Neuronal stem cell (in vitro differentiated cells): ENCODE data around the gene HOXA1.

Experiments
- DNase-seq: peaks from one replicate; pipeline ENCODE4 v3.0.0-alpha.2; 2013; ENCODE audit warnings: low spot score
- H2AFZ ChIP-seq: one replicate; pipeline ENCODE4 v1.6.1; 2013; ENCODE audit warnings: mild to moderate bottlenecking, low read length, inconsistent platforms
- H2AK5ac ChIP-seq: 2 replicates; pipeline ENCODE4 v1.6.1; 2013; ENCODE audit warnings: low read depth, mild to moderate bottlenecking, inconsistent platforms, low read length, moderate library complexity, mixed read lengths
- H2BK120ac ChIP-seq: 2 replicates; pipeline ENCODE4 v1.6.1; 2013; ENCODE audit warnings: low read depth, mild to moderate bottlenecking, inconsistent platforms, low read length, moderate library complexity, mixed read lengths
- H2BK12ac ChIP-seq: one replicate; pipeline ENCODE4 v1.6.1; 2013; ENCODE audit warnings: low read length, inconsistent platforms
- H2BK15ac ChIP-seq: 2 replicates; pipeline ENCODE4 v1.6.1; 2013; ENCODE audit warnings: mild to moderate bottlenecking, low read length, inconsistent platforms, mixed read lengths
- H2BK5ac ChIP-seq: one replicate; pipeline ENCODE4 v1.6.1; 2013; ENCODE audit warnings: inconsistent platforms, mild to moderate bottlenecking, low read length, moderate library complexity
- H3K14ac ChIP-seq: one replicate; pipeline ENCODE4 v1.6.1; 2013; ENCODE audit warnings: low read length, inconsistent platforms
- H3K18ac ChIP-seq: 2 replicates; pipeline ENCODE4 v1.6.1; 2013; ENCODE audit warnings: low read length, inconsistent platforms
- H3K23ac ChIP-seq: 2 replicates; pipeline ENCODE4 v1.6.1; 2013; ENCODE audit warnings: low read depth, mild to moderate bottlenecking, mixed read lengths, low read length, inconsistent platforms; ENCODE audit not compliant: poor library complexity
- H3K27ac ChIP-seq: replicated peaks from 3 replicates; pipeline ENCODE4 v1.5.1; 2013; ENCODE audit warnings: low read length, inconsistent platforms
- H3K27me3 ChIP-seq, 3 experiments: 2 replicates each; pipeline ENCODE4 v1.6.1; 2013; ENCODE audit warnings: low read length in 3 of 3, mild to moderate bottlenecking in 2 of 3, inconsistent platforms in 1 of 3, low read depth in 1 of 3, mixed read lengths in 1 of 3, moderate library complexity in 1 of 3; ENCODE audit not compliant: control insufficient read depth in 3 of 3, insufficient read depth in 3 of 3
- H3K36me3 ChIP-seq, 2 donors: replicated peaks in 1 of 2; 2 replicates each; pipeline ENCODE4 v1.6.1; 2013; ENCODE audit warnings: low read length in 2 of 2; ENCODE audit not compliant: control insufficient read depth in 2 of 2, insufficient read depth in 2 of 2
- H3K4ac ChIP-seq: 2 replicates; pipeline ENCODE4 v1.6.1; 2013; ENCODE audit warnings: inconsistent platforms, mild to moderate bottlenecking, low read length, moderate library complexity
- H3K4me1 ChIP-seq, 2 donors: 1 replicate in 1 of 2; 2 replicates in 1 of 2; pipeline ENCODE4 v1.6.1; 2013; ENCODE audit warnings: low read length in 2 of 2, low read depth in 1 of 2; ENCODE audit not compliant: control insufficient read depth in 2 of 2, insufficient read depth in 1 of 2
- H3K4me2 ChIP-seq: one replicate; pipeline ENCODE4 v1.6.1; 2013; ENCODE audit warnings: mild to moderate bottlenecking, low read length, inconsistent platforms; ENCODE audit not compliant: insufficient read depth, poor library complexity, severe bottlenecking
- H3K4me3 ChIP-seq, 2 donors: 2 replicates each; pipeline ENCODE4 v1.5.1; 2013; ENCODE audit warnings: low read length in 2 of 2, mild to moderate bottlenecking in 2 of 2, inconsistent platforms in 1 of 2, moderate library complexity in 1 of 2
- H3K79me1 ChIP-seq: one replicate; pipeline ENCODE4 v1.6.1; 2013; ENCODE audit warnings: low read depth, mild to moderate bottlenecking, inconsistent platforms, low read length, moderate library complexity
- H3K9ac ChIP-seq: one replicate; pipeline ENCODE4 v1.6.1; 2013; ENCODE audit warnings: mild to moderate bottlenecking, low read depth, low read length, inconsistent platforms; ENCODE audit not compliant: poor library complexity
- H3K9me3 ChIP-seq, 2 donors: replicated peaks in 1 of 2; 2 replicates each; pipeline versions ENCODE3 to v1.6.1; 2013; ENCODE audit warnings: low read length in 2 of 2, mild to moderate bottlenecking in 2 of 2, inconsistent platforms in 1 of 2, low read depth in 1 of 2, mixed read lengths in 1 of 2, moderate library complexity in 1 of 2; ENCODE audit not compliant: control insufficient read depth in 2 of 2, insufficient read depth in 1 of 2
- H4K8ac ChIP-seq: one replicate; pipeline ENCODE4 v1.6.1; 2013; ENCODE audit warnings: low read depth, mild to moderate bottlenecking, inconsistent platforms, low read length, moderate library complexity
- H4K91ac ChIP-seq: one replicate; pipeline ENCODE4 v1.6.1; 2013; ENCODE audit warnings: low read length, low read depth, mild to moderate bottlenecking, inconsistent platforms; ENCODE audit not compliant: poor library complexity
- WGBS, 2 donors: extraction: QIAGEN DNeasy Blood & Tissue Kit; methylation state at CpG; one replicate each; pipeline ENCODE4 v1.1.7; 2013; ENCODE audit warnings: missing lambda C conversion rate in 2 of 2, mixed read lengths in 1 of 2; ENCODE audit not compliant: insufficient read length in 2 of 2, insufficient replicate concordance in 1 of 2; ENCODE audit errors: extremely low coverage in 2 of 2; 5-methylcytosine and 5-hydroxymethylcytosine counted together

HOXA1 gene

DNA sequence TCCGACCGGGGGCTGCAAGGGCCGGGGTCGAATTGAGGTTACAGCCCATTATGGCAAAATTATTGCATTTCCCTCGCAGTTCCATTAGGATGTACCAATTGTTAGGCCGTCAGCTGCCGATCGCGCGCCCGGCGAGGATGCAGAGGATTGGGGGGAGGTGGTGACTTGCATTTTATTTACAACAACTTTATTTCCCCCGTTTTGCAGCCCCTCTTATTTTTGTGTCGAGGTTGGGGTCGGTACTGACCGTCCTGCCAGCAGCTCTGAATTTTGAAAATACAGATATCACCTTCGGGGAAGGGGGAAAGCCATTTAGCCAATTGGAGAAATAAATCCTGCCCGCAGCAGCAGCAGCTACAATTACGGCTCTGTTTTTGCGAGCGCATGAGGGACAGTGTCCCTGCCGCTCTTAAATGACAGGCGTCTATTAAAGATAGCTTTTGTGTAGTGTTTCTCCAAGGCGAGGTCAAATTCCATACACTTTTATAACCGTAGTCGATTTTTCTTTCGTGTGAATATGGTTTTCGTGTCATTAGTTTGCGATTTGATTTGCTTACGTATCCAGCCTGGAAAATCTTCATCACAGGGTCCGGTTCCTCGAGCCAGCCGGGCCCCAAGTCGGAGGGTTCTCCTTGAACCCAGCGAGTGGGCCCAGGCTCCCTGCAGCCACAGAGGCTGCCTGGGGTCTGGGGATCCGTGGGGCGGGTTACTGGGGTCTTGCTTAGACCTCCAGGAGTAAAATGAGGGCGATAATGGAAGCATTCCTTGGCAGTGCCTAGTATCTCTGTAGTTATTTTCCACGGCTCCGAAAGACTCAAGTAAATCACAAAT is 48.4 kb upstream of the HOXA1 start:
- Histone ChIP-seq H2BK12ac (no peak overlapping the region), H3K9ac (no peak overlapping the region), H3K4me2 (no peak overlapping the region), H2BK120ac (no peak overlapping the region), H2AFZ (peak overlapping the region; percentile 29), H3K18ac (no peak overlapping the region), H2AK5ac (no peak overlapping the region), H3K14ac (no peak overlapping the region), H3K79me1 (no peaks in the 10 kb centered on the region), H3K27ac (no peak overlapping the region), H3K23ac (no peak overlapping the region), H3K4ac (no peak overlapping the region), H4K8ac (no peak overlapping the region), H2BK15ac (no peak overlapping the region), H4K91ac (no peak overlapping the region), H2BK5ac (no peak overlapping the region), H3K27me3 (peaks cover 69 to 100% (median 99%) of the 10 kb centered on the region in 3 experiments), H3K4me1 (no peaks in the 10 kb centered on the region), H3K4me3 (no peak overlapping the region), H3K36me3 (no peaks in the 10 kb centered on the region), H3K9me3 (peaks cover 3 to 20% of the 10 kb centered on the region in 2 donors)
- no CpG with 5 or more reads among the region's 40 CpGs for WGBS, 2 donors
- DNase-seq = no peak

DNA sequence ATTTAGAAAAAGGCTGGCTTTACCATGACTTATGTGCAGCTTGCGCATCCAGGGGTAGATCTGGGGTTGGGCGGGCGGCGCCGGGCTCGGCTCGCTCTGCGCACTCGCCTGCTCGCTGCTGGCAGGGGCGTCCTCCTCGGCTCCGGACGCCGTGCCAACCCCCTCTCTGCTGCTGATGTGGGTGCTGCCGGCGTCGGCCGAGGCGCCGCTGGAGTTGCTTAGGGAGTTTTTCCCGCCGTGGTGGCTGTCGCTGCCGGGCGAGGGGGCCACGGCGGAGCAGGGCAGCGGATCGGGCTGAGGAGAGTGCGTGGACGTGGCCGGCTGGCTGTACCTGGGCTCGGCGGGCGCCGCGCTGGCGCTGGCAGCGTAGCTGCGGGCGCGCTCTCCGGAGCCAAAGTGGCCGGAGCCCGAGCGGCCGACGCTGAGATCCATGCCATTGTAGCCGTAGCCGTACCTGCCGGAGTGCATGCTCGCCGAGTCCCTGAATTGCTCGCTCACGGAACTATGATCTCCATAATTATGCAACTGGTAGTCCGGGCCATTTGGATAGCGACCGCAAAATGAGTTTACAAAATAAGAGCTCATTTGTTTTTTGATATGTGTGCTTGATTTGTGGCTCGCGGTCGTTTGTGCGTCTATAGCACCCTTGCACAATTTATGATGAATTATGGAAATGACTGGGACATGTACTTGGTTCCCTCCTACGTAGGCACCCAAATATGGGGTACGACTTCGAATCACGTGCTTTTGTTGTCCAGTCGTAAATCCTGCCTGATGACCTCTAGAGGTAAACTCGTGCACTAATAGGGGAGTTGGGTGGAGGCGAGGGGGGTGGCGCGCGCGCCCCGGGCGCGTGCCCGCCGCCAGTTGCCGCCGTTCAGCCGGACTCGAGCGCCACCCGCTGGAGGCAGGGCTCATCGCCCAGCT is 47.5 kb upstream of the HOXA1 start, which contains the start of gene HOXA5:
Gene HOXA5, minus strand, starts transcription at position 659 of the 927 bp plus-strand sequence. Its CDS starts 74 bp downstream, at position 585.
- DNase-seq = peak; percentile 67
- H3K27me3 ChIP-seq = peaks cover 66 to 100% (median 99%) of the 10 kb centered on the region in 3 experiments

DNA sequence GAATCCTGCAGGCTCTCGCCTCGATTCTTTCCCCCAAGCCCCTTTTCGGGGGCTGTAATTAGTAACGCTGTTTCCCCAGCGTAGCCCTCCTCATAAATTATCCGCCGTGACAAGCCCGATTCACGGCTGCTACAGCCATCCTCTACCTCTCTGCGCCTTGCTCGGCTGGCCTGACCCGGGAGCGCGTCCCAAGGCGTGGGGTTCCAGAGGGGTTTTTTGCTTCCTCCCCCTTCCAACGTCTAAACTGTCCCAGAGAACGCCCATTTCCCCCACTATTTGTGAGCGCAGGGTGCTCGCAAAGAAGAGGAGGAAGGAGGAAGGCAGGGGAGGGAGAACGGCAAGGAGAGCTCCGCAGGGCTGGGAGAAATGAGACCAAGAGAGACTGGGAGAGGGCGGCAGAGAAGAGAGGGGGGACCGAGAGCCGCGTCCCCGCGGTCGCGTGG is 46.8 kb upstream of the HOXA1 start:
- peak overlapping the region; percentile 59 for H3K4me2 ChIP-seq
- peak overlapping the region; percentile 87 for H2AFZ ChIP-seq
- H3K4me1 ChIP-seq = no peaks in the 10 kb centered on the region
- no peak overlapping the region for H3K27ac ChIP-seq
- H2BK15ac ChIP-seq = no peak overlapping the region
- H4K8ac ChIP-seq = no peak overlapping the region
- H3K23ac ChIP-seq = peak overlapping the region; percentile 29
- no peak overlapping the region for H2BK12ac ChIP-seq
- peaks cover 59 to 100% (median 100%) of the 10 kb centered on the region in 3 experiments for H3K27me3 ChIP-seq
- H3K9ac ChIP-seq = no peak overlapping the region
- H3K14ac ChIP-seq = no peak overlapping the region
- H4K91ac ChIP-seq = no peak overlapping the region
- H3K4me3 ChIP-seq = no peak overlapping the region
- H3K36me3 ChIP-seq = no peaks in the 10 kb centered on the region
- no peaks in the 10 kb centered on the region for H3K79me1 ChIP-seq
- H2BK5ac ChIP-seq = no peak overlapping the region
- H2AK5ac ChIP-seq = no peak overlapping the region
- peaks cover 3 to 14% of the 10 kb centered on the region in 2 donors for H3K9me3 ChIP-seq
- H3K18ac ChIP-seq = no peak overlapping the region
- H3K4ac ChIP-seq = no peak overlapping the region
- no peak for DNase-seq
- WGBS, 2 donors = no CpG with 5 or more reads among the region's 29 CpGs
- H2BK120ac ChIP-seq = no peak overlapping the region

More for the DNA sequence above, 47.5 kb upstream of the HOXA1 start, which contains the start of gene HOXA5:
- Histone ChIP-seq H2AK5ac (no peak within 1 kb of the TSS), H2BK15ac (no peak within 1 kb of the TSS), H3K4me1 (no peaks in the 10 kb centered on the region), H3K79me1 (no peaks in the 10 kb centered on the region), H2BK5ac (no peak within 1 kb of the TSS), H3K27ac (no peak within 1 kb of the TSS), H3K14ac (peak within 1 kb of the TSS; percentile 23), H3K23ac (peak within 1 kb of the TSS; percentile 29), H2BK120ac (no peak within 1 kb of the TSS), H3K36me3 (no peaks in the 10 kb centered on the region), H3K18ac (no peak within 1 kb of the TSS), H4K91ac (no peak within 1 kb of the TSS), H3K4ac (no peak within 1 kb of the TSS), H4K8ac (no peak within 1 kb of the TSS), H3K9me3 (peaks cover 3 to 18% of the 10 kb centered on the region in 2 donors), H2BK12ac (no peak within 1 kb of the TSS), H3K4me3 (peak within 1 kb of the TSS; percentile 1 to 63), H2AFZ (peak within 1 kb of the TSS; percentile 87), H3K9ac (no peak within 1 kb of the TSS), H3K4me2 (peak within 1 kb of the TSS; percentile 59)
- WGBS, 2 donors = no CpG with 5 or more reads among the region's 86 CpGs
